HL-60 (cell line): ENCODE data around the gene ADM2.

Experiments used
- DNase-seq, 2 experiments: peaks; one replicate each; pipeline ENCODE4 v3.0.0-alpha.2; 2010 to 2020; ENCODE audit warnings: low read depth in 1 of 2, low spot score in 1 of 2
- H3K27ac ChIP-seq: fragments of 250-450 bp; sonication (Bioruptor Pico); replicated peaks from 2 replicates; pipeline ENCODE4 v1.5.1; 2020; ENCODE audit warnings: mild to moderate bottlenecking, moderate library complexity
- H3K27me3 ChIP-seq: fragments of 250-450 bp; sonication (Bioruptor Pico); 2 replicates; pipeline ENCODE4 v1.5.1; 2021; ENCODE audit warnings: mild to moderate bottlenecking, moderate library complexity; ENCODE audit not compliant: insufficient read depth, poor library complexity, severe bottlenecking
- H3K4me3 ChIP-seq: replicated peaks from 2 replicates; pipeline ENCODE4 v1.5.1; 2011; ENCODE audit warnings: mild to moderate bottlenecking, control low read depth, low read length; ENCODE audit not compliant: insufficient read depth
- GABPA ChIP-seq: IDR thresholded peaks from 2 replicates; pipeline ENCODE4 v1.6.1; 2012; ENCODE audit warnings: low read depth
- POLR2AphosphoS5 ChIP-seq: IDR thresholded peaks from 2 replicates; pipeline ENCODE4 v1.6.1; 2012; ENCODE audit warnings: low read depth
- SPI1 ChIP-seq: IDR thresholded peaks from 2 replicates; pipeline ENCODE4 v1.6.1; 2012; ENCODE audit warnings: low read depth, mild to moderate bottlenecking, borderline replicate concordance
- TF ChIP-seq, protein P1 (sequence below): IDR thresholded peaks from one replicate; pipeline ENCODE4 v1.5.1; 2011; ENCODE audit warnings: low read length, control low read depth, inconsistent platforms; ENCODE audit not compliant: insufficient read depth
- TF ChIP-seq, protein P2 (sequence below): IDR thresholded peaks from 2 replicates; pipeline ENCODE4 v1.6.1; 2012; ENCODE audit warnings: low read depth; ENCODE audit not compliant: insufficient replicate concordance

ADM2 gene

GRCh38 chr22:50488006-50488677 is 6.8 kb downstream of the ADM2 start:
- H3K27me3 ChIP-seq: no peaks in the 10 kb centered on the region
- no peak overlapping the region for H3K27ac ChIP-seq
- DNase-seq: no peak
- TF ChIP-seq GABPA (no peak), POLR2AphosphoS5 (no peak), SPI1 (no peak)
- TF ChIP-seq, protein P1, sequence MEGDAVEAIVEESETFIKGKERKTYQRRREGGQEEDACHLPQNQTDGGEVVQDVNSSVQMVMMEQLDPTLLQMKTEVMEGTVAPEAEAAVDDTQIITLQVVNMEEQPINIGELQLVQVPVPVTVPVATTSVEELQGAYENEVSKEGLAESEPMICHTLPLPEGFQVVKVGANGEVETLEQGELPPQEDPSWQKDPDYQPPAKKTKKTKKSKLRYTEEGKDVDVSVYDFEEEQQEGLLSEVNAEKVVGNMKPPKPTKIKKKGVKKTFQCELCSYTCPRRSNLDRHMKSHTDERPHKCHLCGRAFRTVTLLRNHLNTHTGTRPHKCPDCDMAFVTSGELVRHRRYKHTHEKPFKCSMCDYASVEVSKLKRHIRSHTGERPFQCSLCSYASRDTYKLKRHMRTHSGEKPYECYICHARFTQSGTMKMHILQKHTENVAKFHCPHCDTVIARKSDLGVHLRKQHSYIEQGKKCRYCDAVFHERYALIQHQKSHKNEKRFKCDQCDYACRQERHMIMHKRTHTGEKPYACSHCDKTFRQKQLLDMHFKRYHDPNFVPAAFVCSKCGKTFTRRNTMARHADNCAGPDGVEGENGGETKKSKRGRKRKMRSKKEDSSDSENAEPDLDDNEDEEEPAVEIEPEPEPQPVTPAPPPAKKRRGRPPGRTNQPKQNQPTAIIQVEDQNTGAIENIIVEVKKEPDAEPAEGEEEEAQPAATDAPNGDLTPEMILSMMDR: no peak
- TF ChIP-seq, protein P2, sequence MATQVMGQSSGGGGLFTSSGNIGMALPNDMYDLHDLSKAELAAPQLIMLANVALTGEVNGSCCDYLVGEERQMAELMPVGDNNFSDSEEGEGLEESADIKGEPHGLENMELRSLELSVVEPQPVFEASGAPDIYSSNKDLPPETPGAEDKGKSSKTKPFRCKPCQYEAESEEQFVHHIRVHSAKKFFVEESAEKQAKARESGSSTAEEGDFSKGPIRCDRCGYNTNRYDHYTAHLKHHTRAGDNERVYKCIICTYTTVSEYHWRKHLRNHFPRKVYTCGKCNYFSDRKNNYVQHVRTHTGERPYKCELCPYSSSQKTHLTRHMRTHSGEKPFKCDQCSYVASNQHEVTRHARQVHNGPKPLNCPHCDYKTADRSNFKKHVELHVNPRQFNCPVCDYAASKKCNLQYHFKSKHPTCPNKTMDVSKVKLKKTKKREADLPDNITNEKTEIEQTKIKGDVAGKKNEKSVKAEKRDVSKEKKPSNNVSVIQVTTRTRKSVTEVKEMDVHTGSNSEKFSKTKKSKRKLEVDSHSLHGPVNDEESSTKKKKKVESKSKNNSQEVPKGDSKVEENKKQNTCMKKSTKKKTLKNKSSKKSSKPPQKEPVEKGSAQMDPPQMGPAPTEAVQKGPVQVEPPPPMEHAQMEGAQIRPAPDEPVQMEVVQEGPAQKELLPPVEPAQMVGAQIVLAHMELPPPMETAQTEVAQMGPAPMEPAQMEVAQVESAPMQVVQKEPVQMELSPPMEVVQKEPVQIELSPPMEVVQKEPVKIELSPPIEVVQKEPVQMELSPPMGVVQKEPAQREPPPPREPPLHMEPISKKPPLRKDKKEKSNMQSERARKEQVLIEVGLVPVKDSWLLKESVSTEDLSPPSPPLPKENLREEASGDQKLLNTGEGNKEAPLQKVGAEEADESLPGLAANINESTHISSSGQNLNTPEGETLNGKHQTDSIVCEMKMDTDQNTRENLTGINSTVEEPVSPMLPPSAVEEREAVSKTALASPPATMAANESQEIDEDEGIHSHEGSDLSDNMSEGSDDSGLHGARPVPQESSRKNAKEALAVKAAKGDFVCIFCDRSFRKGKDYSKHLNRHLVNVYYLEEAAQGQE: no peak
- no peak overlapping the region for H3K4me3 ChIP-seq

GRCh38 chr22:50488886-50489285 is 7.5 kb downstream of the ADM2 start:
- no peak for DNase-seq
- Histone ChIP-seq H3K27me3 (no peaks in the 10 kb centered on the region), H3K27ac (no peak overlapping the region), H3K4me3 (no peak overlapping the region)
- TF ChIP-seq GABPA (no peak), SPI1 (no peak)
- TF ChIP-seq, protein P2: no peak

GRCh38 chr22:50489363-50490243 is 8.3 kb downstream of the ADM2 start:
- H3K27me3 ChIP-seq: no peaks in the 10 kb centered on the region
- DNase-seq: no peak
- TF ChIP-seq, protein P1: no peak
- no peak for TF ChIP-seq POLR2AphosphoS5
- TF ChIP-seq, protein P2: no peak
- no peak for TF ChIP-seq GABPA
- TF ChIP-seq SPI1: no peak
- no peak overlapping the region for H3K27ac ChIP-seq
- H3K4me3 ChIP-seq: no peak overlapping the region
